C4-2B (cell line): ENCODE measurements around the gene LAMA5.

Source experiments
- H3K27ac ChIP-seq: fragments of 450-650 bp; 2 replicates; pipeline ENCODE4 v1.5.1; 2017
- ZFX ChIP-seq: fragments of 450-650 bp; IDR thresholded peaks from 2 replicates; pipeline ENCODE4 v1.6.1; 2017
- TF ChIP-seq, protein P1 (sequence below): fragments of 450-650 bp; conservative IDR thresholded peaks from 2 replicates; pipeline ENCODE4 v1.5.1; 2017; ENCODE audit warnings: mild to moderate bottlenecking

The LAMA5 gene

DNA sequence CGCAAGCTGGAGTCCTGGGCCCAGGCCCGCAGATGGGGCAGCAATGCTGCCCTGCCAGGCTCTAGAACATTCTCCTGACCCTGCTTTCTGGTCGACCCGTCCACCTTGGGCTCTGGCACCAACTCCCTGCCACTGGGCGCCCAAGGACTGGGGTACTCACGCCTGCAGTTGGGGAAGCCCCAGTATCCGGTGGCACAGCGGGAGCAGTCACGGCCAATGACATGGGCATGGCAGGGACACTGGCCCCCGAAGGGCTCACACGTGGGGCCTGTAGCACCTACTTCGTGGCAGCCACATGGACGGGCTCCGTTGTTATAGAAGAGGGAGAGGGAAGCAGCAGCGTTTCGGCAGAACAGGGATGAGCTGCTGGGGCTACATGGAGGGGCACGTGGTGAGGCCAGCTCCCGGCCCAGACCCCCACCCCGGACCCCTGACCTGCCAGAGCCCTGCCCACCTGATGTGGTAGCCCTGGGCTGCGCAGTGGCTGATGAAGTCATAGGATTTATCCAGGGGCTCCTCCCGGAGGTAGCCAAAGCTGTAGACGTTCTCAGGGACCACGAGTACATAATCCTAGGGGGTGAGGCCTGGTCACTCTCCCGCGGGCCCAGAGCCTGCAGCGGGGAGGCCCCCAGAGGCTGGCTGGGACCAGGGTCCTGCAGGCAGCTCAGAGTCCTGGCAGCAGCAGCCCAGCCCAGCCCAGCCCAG, 38.3 kb downstream of the LAMA5 start:
- H3K27ac ChIP-seq, result no peak overlapping the region
- TF ChIP-seq, protein P1, sequence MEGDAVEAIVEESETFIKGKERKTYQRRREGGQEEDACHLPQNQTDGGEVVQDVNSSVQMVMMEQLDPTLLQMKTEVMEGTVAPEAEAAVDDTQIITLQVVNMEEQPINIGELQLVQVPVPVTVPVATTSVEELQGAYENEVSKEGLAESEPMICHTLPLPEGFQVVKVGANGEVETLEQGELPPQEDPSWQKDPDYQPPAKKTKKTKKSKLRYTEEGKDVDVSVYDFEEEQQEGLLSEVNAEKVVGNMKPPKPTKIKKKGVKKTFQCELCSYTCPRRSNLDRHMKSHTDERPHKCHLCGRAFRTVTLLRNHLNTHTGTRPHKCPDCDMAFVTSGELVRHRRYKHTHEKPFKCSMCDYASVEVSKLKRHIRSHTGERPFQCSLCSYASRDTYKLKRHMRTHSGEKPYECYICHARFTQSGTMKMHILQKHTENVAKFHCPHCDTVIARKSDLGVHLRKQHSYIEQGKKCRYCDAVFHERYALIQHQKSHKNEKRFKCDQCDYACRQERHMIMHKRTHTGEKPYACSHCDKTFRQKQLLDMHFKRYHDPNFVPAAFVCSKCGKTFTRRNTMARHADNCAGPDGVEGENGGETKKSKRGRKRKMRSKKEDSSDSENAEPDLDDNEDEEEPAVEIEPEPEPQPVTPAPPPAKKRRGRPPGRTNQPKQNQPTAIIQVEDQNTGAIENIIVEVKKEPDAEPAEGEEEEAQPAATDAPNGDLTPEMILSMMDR, result no peak
- TF ChIP-seq ZFX, result no peak

DNA sequence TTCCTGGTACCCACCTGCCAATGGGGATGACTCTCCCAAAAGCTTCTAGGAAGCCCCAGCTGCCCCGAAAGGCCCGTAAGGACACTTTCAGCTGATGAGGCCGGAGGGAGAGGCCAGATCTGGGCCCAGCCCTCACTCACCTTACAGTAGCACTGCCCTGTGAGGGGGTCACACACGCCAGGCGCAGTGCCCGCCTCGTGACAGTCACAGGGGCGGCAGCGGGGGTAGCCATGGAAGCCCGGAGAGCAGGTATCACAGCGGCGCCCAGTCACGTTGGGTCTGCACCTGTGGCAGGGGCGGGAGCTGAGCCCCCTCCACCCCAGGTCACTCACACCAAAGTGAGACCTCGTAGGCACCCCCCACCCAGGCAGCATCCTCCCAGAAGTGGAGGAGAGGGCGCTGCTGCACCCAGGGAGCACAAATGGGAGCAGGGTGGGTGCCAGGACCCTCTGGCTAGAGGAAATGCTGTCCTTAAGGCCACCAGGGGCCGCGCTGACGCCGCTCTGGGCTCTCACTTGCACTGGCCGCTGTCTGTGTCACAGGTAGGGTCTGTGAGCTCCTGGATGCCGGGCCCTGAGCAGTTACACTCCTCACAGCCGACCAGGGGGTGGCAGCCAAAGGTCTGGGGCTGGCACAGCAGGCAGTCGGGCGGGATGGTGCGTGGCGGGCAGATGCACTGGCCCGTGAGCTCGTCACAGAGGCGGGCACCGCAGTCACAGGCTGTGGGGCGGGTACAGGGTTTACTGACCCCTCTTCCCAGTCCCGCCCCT, 39.2 kb downstream of the LAMA5 start:
- TF ChIP-seq, protein P1, result no peak
- H3K27ac ChIP-seq, result no peak overlapping the region

DNA sequence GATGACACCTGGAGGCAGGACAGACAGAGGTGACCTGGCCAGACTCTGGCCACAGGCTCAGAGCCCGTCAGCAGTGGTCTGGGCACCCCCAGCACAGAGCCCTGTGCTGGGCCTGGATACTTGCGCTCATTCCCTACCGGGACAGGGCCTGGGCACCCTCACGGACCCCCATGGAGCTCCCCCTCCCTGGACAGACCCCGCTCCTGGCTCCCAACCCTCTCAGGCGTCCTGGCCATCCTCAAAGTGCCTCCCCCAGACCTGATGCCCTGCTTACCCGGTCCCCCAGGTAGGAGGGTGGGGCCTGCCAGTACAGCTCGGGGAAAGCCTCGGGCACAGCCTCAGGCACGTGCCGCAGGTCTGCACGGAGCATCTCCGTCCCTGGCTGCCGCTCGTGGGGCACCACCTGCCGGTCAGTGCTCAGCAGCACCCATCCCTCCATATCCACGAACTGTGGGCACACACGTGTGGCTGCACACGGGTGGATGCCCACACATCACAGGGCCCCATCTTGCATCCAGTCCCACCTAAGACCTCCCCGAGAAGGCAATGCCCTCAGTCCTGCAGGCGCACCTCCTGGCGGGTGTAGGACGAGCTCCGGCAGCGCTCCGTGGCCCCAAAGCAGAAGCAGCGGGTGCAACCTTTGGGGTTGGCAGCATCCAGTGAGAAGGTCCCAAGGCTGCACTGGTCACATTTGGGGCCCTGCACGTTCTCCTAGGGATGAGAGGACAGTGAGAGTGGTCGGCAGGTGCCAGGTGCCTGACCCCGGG, 40.0 kb downstream of the LAMA5 start:
- TF ChIP-seq, protein P1, result no peak
- TF ChIP-seq ZFX, result no peak
- H3K27ac ChIP-seq, result no peak overlapping the region

DNA sequence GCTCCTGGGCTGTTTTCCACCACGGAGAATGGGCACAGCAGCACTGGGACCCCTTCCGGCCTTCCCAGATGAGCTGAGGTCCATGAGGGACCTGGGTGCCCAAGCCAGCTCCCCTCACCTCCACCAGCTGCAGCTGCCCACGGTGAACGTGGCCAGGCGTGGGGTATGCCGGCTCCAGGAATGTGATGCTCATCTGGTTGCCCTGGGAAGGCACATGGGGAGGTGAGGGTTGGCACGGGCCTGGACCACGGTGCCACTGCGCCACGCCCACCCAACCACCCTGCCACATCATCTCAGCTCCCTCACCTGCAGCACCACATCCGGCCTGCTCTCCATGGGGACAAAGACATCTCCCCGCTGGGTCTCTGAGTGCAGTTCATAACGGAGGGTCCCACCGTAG, 40.6 kb downstream of the LAMA5 start:
- H3K27ac ChIP-seq, result no peak overlapping the region
- TF ChIP-seq, protein P1, result no peak
- TF ChIP-seq ZFX, result no peak

DNA sequence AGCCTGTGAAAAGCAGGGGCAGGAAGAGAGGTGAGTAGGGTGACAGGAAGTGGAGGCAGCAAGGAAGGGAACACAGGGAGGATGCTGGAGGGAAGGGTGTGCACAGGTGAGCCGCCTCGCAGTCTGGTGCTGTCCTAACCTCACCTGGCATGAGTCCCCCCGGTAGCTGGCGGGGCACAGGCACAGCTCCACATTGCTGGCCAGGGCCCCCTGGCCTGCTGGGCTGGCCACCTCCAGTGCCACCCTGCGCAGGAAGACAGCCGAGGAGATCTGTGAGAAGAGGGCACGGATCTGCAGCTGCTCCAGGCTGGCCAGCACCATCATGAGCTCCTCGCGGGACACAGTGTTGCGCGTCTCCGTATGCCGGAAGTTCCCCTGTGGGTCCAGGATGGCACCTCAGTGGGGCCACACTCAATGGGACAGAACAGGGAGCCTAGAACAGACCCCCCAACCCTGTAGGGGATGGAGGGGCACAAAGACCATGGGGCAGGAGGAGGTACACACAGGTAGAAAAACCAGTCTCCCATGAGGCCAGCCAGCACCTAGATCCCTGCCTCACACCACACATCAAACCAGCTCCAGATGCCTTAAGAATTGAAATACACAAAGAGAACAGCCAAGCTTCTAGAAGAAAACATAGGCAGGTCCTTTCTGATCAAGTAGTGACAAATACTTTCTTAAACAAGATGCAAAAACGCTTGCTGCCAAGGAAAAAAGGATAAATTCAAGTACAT, 41.8 kb downstream of the LAMA5 start:
- TF ChIP-seq, protein P1, result no peak
- no peak for TF ChIP-seq ZFX
- H3K27ac ChIP-seq, result no peak overlapping the region

DNA sequence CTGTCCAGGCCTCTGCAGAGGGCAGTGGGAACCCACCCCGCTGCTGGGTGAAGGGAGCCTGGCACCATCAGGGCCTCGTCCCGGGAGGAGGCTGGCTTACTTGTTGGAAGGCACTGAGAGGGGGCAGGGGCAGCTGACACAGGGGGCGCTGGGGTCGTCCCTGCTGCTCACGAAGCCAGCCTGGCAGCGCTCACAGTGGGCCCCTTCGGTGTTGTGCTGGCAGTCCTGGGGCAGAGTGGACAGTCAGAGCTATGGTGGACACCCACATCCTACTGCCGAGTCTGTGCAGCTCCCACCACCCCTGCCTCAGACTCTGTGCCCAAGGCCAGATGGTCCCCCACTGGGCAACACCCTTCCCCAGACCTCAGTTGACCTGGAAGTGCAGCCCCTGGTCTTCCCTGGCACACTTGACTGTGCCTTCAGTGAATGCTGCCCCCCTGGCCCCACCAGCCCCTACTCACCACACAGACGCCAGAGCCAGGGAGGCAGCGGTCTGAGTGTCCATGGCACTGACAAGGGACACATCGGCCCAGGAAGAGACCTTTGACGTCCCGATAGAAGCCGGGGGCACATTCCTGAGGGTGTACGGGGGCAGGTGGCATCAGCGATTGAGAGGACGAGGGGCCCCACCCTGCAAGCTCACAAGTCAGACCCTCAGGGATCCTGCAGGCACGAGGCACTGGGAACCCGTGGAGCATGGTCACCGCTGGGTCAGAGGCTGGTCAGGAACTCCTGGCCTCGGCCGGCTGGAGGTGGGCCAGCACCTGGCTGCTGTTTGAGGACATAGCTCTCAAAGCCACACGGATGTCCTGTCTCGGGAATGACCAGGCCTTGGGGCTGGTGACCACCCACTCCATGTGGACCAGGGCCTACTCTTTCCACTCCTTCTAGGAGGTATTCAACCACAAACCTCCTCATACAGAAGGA, 42.9 kb downstream of the LAMA5 start:
- H3K27ac ChIP-seq, result no peak overlapping the region
- TF ChIP-seq, protein P1, result no peak
